Ammon's horn (tissue), 1 donor: ENCODE measurements around the gene EFCAB6.

ENCODE experiments used
- DNase-seq: peaks from one replicate; pipeline ENCODE4 v3.0.0-alpha.2; 2016; ENCODE audit warnings: low spot score

EFCAB6 gene

DNA sequence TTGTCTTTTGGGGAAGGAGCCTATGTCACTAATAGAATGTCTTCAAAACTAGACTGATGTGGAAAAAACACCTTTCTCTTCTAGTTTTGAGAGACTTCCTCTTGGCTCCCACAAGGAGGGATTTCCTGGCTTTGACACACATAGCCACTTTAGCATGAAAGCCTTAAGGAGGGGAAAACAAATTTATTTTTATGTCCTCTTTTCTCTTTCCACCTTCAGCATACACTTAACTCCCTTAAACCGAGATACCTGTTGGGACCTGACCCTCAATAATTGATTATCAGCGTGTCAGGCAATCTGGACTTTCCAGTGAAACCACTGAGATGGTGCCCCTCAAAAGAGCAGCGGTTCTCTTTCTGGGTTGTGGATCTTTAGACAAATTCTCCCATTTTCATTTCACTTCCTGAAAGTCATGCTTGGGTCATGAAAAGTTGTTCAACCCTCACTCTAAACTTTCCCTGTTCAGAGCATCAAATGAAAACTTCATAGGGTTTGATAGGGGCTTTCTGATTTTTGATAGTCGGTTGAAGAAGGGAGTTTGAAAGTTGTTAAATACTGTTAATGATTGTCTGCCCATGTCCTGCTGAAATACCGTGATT, 9.1 kb downstream of the EFCAB6 start:
- DNase-seq: no peak

DNA sequence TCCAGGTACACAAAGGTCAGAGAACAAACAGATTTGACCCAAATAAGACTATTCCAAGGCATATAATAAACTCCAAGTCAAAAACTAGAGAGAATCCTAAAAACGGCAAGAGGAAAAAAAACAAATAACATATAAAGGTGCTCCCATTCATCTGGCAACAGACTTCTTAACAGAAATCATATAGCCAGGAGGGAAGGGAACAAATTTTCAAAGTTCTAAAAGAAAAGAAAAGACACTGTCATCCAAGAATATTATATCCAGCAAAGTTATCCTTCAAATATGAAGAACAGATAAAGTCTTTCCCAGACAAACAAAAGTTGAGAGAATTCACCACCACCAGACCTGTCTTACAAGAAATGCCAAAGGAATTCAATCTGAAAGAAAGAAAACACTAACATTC, 11.1 kb downstream of the EFCAB6 start:
- DNase-seq: no peak

DNA sequence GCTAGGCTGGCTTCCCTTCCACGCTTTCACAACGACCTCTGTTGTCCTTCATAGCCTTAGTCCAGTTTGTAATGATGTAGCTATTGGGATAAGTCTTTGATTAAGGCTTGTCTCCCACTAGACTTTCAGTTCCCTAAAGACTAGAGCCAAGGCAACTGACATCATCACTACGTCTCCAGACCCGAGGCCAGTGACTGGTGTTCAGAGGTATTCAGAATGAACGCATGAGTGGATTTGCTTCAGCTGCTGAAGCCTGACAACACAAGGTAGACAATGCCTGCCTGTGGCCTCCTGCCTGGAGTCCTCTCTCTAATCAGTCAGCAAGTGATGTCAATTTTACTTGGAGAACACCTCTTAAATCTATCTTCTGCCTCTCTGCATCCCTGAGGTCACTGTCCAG, 13.6 kb downstream of the EFCAB6 start:
- DNase-seq: no peak

DNA sequence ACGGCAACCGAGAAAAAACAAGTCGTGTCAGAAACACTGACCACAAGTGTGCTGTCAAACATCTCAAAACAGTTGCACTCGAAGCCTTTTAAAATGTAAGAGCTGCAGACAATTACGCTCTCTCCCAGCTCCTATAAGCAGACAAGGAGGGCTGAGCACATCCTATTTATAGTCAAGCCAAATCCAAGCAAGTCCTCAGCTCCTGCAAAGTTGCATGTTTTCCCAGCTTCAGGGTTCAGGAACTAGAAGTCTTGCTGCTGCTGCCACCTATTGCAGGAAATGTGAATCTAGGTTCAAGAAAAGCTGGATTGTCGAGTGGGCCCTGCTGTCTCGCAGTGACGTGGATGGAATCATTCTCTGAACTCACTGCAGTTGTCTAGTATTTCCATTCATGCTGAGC, 15.5 kb downstream of the EFCAB6 start:
- peak; percentile 79 for DNase-seq

DNA sequence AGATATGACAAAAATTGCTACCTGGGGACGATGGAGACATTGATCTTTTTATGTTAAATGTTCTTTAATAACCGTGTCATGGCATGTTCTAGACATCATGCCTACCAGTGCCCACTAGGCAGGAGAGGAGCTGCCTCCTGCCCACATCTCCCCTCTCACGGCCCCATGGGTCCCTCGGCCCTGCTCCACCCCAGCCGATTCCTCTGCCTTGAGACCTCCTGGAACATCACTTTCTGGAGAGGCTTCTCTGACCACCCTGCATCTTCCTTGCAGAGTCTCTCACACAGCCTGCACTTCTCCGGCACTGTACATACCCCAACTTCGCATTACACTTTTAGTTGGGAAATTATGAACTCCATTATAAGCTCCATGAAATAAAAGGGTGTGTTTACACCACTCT, 16.8 kb downstream of the EFCAB6 start:
- DNase-seq: no peak

DNA sequence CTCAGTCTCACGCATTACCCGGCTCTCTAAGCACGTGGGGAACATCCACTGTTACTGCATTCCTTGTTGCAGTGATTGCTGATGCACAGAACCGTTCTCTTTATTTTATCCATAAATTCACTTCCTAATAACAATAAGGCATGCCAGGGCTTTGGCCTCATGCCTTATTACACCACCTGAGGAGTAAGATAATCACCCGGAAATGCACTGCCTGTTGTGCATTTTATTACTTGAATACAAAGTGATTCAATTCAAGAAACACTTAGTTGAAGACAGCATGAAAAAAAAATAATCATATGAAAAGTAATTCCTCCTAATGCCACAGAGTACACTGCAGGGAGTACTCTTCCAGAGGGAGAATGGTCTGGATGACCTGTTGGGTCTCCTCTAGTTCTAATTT, 19.2 kb downstream of the EFCAB6 start:
- DNase-seq: no peak

DNA sequence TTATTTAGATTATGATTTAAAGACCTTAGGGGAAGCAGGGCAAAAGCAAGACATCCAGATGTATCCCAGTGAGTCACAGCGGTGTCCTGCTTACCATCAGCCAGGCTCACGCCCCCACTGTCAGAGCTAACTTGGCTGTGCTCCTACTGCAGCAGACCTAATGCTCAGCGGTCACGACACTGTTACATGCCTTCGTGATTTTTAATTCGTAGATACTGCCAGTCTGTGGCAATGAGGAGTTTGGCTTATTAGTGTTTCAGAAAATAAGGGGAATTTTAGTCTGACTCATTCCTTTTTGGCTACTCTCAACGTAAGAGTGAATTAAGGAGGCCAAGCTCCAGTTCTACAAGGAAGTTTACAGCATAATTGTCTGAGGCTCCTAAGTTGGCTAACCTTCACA, 22.7 kb downstream of the EFCAB6 start:
- DNase-seq: no peak

DNA sequence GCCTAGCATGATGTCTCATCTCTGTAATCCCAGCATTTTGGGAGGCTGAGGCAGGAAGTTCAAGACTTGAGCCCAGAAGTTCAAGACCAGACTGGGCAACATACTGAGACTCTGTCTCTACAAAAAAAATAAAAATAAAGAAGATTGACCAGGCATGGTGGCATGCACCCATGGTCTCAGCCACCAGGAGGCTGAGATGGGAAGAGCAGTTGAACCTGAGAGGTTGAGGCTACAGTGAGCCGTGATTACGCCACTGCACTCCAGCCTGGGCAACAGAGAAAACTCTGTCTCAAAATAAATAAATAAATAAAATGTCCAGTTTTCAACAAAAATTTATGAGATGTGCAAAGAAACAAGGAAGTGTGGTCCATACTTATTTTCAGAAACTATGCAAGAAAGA, 28.3 kb downstream of the EFCAB6 start:
- no peak for DNase-seq

DNA sequence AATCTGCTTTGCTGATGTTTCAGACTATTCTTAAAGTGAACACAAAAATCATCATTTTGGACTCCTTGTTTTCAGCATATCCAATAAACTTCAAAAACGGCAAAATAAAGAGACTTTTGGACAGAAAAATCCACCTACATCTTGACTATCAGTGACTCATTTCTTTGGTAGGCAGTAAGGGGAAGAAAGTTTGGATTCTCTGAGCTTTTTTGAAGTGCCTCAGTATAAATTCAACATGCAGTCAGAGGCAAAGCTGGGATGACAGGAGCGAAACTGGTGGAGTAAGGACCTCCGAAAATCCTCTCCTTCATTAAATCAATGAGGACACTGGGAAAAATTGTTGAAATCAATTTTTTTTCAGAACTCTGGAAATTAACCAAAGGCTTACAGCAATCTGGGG, 29.7 kb downstream of the EFCAB6 start:
- DNase-seq: no peak

DNA sequence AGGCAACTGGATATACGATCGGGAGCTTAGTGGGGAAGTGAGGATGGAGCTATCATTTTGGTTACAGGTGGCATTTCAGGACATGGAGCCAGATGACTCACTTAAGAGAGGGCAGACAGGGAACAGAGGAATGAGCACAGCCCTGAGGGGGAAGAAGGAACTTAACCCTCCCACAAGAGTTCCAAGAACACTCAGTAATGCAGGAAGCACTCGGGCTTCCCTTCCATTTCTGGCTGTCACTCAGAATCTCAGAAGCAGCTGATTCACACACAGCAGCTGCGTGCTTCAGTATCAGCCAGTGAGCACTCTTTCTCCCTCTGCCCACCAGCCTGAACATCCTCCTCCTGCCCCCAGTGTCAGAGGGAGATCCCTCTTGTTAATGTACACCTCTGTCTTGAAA, 34.8 kb downstream of the EFCAB6 start:
- DNase-seq: peak; percentile 63

DNA sequence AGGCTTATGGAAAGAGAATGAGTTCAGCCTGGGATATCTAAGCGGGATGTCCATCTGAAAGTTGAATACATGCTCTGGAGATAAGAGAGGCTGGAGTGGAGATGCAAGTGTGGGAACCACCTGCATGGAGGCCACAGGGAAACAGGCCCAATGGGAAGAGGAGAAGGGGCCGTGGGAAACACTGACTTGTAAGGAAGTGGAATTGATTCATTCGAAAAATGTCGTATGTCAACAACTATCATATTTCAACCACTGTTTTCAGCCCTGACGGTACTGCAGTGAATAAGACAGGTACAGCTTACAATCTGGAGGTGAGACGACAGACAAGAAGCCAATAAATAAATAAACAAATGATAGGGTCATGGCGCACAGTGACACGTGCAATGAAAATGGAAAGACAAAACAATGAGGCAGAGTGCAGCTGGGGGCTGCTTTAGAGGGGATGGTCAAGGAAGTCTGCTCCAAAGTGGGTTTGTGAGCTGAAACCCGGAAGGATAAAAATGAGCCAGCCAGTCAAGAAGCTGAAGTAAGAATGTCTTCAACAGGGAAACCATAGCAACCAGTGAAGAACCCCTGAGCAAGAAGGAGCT, 35.9 kb downstream of the EFCAB6 start:
- no peak for DNase-seq

DNA sequence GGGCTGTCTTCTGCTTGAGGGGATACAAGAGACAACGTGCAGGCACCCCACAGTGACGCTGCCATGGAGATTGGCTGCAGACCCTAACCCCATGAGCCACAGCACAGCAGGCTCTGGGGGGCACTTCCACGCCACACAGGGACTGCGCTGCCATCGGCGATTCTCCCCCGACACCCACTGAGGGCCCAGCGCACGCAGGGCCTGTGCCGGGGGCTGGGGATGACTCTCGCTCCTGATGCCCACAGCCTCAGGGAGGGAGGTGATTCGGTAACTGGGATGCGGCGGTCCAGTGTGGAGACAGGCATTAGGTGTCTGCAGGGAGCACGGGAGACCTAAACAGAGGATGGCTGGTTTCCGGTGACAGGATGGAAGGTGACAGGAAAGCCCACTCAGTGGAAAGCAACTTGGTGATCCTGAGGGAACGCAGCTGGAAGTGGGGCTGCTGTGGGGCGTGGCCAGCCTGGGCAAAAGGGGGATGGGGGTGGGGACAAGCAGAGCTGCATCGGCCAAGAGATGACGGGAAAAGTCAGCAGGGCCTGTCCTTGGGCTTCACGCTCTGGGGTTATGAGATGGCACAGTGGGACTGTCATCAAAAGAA, 37.7 kb downstream of the EFCAB6 start:
- DNase-seq: no peak

DNA sequence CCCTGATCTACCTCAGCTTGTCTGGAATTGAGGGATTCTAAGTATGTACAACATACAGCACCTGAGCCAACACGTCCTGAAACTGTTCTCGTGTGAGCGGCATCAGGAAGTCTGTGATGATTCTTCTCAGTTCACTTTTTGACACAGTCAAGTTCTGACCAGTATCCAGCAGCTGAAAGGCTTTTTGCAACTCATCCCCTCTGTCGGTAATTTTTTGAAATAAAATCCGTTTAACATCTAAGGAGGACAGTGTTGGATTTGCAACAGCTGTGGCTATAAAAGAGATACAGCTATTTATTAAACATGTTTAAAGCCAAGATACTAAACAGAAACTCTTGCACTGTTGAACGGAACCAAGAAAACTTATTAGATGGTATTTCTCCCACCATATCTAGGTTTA, 39.3 kb downstream of the EFCAB6 start:
- no peak for DNase-seq

DNA sequence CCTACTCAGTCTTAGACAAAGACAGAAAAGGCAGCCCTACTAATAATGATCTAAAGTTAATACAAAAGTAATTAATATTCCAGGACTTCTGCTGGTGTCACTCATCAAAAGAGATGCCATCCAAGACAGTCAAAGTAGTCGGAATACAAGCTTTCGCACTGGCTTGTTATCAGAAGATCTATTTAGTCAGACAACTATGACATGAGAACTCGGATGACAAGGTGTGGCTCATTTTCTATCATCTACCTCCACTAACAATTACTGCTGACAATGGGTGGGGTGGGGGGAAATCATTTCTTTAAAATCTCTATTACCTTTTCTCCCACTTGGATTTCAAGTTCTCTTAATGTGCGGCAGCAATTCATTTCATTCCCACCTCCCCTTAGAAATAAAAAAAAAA, 56.7 kb downstream of the EFCAB6 start:
- DNase-seq: no peak

DNA sequence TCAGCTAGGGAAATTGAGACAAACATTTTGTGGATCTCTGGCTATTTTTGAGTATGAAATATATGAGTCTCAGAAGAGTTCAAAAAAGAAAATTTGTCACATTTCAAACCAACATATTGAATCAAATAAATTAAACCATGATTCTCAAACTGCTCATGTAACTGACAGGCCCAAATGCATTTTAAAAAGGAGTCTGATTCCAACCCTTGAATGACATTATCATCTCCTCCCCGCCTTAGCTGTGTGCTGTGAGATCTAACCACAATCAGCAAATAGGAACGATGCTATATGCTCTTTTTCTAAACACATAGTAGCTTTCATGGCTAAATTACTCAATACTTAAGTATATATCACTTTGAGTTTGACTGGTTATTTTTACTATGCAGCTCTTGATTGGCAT, 57.1 kb downstream of the EFCAB6 start:
- no peak for DNase-seq

DNA sequence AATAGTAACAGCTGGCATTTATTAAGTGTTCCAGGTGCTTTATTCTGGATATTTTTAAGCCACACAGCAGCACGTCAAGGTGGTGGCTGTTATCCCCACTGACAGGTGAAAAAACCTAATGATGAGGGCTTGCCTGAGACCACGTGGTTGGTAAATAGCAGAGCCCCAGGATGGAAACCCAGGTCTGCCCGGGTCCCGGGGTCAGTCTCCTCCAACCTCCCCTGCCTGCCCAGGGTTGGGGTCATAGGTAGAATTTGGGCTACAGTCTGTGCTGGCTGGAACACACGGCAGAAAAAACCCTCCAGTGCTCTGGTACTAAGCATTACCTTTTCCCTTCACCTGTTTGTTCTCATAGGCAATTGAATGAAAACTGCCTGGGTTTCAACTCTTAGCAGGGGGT, 57.9 kb downstream of the EFCAB6 start:
- DNase-seq: no peak

DNA sequence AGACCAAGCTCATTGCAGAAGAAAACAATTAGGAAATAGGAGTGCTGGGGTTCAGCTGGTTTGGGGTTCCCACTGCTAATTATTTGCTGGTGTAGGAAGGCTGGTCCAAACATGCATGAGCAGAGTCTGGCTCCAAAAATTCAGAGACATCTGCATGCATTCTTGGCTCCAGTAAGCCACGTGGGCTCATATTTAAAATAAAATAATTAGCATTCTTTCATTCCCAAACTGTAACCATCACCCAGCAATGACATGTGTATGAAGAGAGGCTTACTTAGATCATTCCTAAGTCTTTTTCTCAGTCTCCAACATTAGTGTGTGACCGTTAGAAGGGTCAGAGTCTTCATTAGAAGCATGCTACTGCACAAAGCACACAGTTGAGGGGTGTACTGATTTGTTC, 58.4 kb downstream of the EFCAB6 start:
- DNase-seq: no peak

DNA sequence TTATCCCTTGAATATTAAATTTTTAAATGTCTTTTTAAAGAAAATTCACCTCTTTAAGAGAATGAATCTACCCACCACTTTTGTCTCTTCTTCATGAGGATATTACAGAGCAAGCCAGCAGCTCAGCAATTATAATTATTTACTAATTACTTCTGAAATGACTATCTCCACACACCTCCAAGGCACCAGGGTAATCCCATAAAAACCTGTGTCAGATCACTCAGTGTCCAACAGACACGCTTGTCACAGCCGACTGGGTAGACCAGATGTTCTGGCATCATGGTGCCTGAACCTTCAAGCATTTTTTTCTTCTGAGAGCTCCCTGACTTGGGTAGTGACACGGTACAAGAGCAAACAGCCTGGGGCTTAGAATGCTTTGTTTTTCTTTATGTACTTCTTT, 61.4 kb downstream of the EFCAB6 start:
- no peak for DNase-seq

DNA sequence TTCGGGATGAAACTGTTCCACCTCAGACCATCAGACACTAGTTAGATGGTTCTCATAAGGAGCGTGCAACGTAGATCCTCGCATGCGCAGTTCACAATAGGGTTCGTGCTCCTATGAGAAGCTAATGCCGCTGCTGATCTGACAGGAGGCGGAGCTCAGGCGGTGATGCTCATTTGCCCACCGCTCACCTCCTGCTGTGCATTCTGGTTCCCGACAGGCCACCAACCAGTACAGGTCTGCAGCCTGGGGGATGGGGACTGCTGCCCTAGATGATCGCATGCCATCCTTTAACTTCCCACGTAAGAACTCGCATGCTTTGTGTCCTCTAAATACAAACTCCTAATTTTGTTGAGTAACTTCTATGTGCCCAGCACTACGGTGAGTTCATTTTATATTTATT, 62.6 kb downstream of the EFCAB6 start:
- no peak for DNase-seq

DNA sequence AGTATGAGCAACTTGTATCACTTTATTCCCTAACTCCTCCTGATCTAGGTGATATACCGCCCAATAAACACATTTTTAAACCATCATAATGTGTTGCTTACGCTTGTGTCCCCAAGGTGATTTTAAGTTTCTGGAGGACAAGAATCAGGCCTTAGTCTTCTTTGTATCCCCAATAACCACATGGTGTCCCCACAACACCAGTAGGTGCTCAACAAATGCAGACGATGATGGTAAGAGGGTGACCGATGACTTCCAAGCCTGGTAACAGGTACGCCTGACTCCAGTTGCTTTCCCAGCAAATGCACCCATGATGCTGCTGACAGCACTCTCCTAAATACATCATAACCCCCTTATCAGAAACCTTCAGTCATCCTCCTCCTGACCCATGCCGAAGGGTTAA, 64.2 kb downstream of the EFCAB6 start:
- DNase-seq: no peak

DNA sequence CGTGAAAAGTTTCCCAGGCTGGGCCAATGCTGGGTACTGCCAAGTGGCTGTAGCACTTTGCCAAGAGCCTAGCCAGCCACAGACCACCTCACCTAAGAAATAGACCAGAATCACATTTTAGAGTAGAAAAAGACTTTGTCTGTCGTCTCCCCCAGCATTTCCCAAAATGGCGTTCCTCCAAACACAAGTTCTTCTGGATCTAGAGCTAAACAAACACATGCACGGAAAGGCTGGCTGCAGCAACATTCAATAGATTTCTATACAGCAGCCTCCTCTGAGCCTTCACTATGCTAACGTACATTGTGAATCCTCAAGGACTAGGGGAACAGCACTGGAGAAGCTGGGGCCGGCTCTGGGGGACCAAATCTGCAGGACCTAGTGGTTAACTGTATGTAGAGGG, 65.0 kb downstream of the EFCAB6 start:
- DNase-seq: no peak

DNA sequence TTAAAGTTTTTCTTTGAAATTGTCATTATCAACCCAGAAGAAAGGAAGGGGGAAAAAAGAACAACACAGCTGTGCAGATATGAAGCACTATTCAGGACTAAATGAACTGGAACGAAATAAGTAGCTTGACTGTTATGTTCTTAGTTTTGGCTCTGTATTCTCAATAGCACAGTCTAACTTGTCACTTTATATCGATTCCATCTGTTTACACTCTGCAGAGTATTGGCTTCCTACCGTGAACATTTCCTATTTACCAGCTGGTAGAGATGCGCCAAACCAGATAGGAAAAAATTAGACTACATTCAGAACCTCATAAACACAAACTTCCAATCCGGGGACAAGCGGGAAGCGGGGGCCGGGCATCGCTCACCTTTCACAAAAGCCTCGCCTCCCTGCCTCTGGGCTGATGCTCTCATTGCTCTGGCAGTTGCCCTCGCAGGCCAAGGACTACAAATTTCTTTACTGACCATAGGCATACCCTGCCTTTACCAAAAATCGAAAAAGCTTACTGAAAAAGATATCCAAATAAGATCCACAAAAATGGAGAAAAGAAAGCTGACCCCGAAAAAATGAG, 66.2 kb downstream of the EFCAB6 start:
- DNase-seq: peak; percentile 31

DNA sequence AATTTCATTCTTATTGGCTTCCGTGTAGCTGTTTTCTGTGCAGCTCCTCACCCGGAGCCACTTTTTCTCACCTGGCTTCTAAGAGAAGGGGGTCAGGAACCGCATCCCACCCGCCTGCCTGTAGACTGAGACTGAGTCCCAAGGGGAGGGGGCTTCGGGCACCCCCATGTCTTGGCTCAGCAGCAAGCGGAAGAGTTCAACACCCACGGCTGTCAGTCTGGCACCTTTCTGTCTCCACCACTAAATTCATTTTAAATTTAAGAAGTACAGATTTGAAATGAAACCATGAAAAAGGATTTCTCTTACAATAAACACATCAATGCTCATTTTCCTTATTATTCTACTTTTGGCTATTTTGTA, 66.7 kb downstream of the EFCAB6 start:
- no peak for DNase-seq
